Ectodermal cell (in vitro differentiated cells): ENCODE results near the gene KLHL5.
"Not testable (repeated sequence)": the region's sequence is repeated elsewhere in the genome, so short reads cannot be mapped to it uniquely, and the experiment has no call there.

Experiments
- H3K27ac ChIP-seq: 2 replicates; pipeline ENCODE4 v1.7.0; 2013; ENCODE audit warnings: mild to moderate bottlenecking, low read depth, low read length; ENCODE audit not compliant: insufficient read depth, poor library complexity, severe bottlenecking
- H3K27me3 ChIP-seq: 2 replicates; pipeline ENCODE4 v1.7.0; 2013; ENCODE audit warnings: mild to moderate bottlenecking, low read length; ENCODE audit not compliant: insufficient read depth, control insufficient read depth, poor library complexity, severe bottlenecking
- H3K36me3 ChIP-seq: one replicate; pipeline ENCODE4 v1.7.0; 2013; ENCODE audit warnings: low read length; ENCODE audit not compliant: control insufficient read depth, insufficient read depth
- H3K4me1 ChIP-seq: one replicate; pipeline ENCODE4 v1.7.0; 2013; ENCODE audit warnings: low read length; ENCODE audit not compliant: control insufficient read depth, insufficient read depth
- H3K4me3 ChIP-seq: 2 replicates; pipeline ENCODE4 v1.7.0; 2013; ENCODE audit warnings: low read depth, low read length, control low read depth; ENCODE audit not compliant: insufficient read depth
- H3K9me3 ChIP-seq: 2 replicates; pipeline ENCODE4 v1.7.0; 2013; ENCODE audit warnings: mild to moderate bottlenecking, low read length, moderate library complexity; ENCODE audit not compliant: control insufficient read depth
- WGBS, 2 experiments: methylation state at CpG; one replicate each; pipeline ENCODE4 v1.1.7; 2013; ENCODE audit warnings: missing lambda C conversion rate in 2 of 2; 5-methylcytosine and 5-hydroxymethylcytosine counted together

Gene KLHL5

DNA sequence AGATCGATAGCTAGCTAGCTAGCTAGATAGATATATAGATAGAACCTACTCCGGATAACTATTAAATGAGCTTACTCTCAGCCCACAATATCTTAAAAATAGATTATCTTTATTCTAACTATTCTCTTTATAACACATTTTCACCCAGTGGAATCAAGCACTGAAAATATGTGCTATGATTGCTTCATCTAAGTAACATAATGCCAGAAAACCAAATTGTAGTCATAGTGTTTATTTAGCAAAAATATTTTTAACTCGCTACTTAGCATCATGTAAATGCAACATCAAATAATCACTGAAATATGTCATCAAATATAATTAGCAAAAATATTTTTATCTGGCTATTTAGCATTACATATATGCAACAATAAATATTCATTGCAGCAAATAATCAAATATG is 31.3 kb upstream of the KLHL5 start:
- no peaks in the 10 kb centered on the region for H3K4me1 ChIP-seq
- H3K27ac ChIP-seq, result no peak overlapping the region
- WGBS, 2 experiments, result 100% methylated on average over 2 of the region's 3 CpGs; no CpG with 5 or more reads in 1 of the 2 experiments
- no peak overlapping the region for H3K4me3 ChIP-seq
- H3K9me3 ChIP-seq, result no peaks in the 10 kb centered on the region
- no peaks in the 10 kb centered on the region for H3K36me3 ChIP-seq
- no peaks in the 10 kb centered on the region for H3K27me3 ChIP-seq

GRCh38 chr4:39031590-39032020 is 30.4 kb upstream of the KLHL5 start:
- H3K27ac ChIP-seq, H3K4me3 ChIP-seq, H3K9me3 ChIP-seq, H3K36me3 ChIP-seq, H3K27me3 ChIP-seq, H3K4me1 ChIP-seq: not testable (repeated sequence)
- 92 to 94% methylated on average over 5 of the region's 6 CpGs for WGBS, 2 experiments

- H3K9me3 ChIP-seq, result no peaks in the 10 kb centered on the region
- 80 to 95% methylated on average over 3 to 5 of the region's 5 CpGs for WGBS, 2 experiments
- H3K36me3 ChIP-seq, result no peaks in the 10 kb centered on the region
- H3K27me3 ChIP-seq, result no peaks in the 10 kb centered on the region
- H3K4me1 ChIP-seq, result no peaks in the 10 kb centered on the region
- H3K4me3 ChIP-seq, result no peak within 1 kb of the TSS
- no peak within 1 kb of the TSS for H3K27ac ChIP-seq
Measured at GRCh38 chr4:39032218-39033085, 29.6 kb upstream of the KLHL5 start, which contains the start of gene TMEM156. Gene TMEM156 (minus strand): TSS chr4:39032409. CDS start chr4:39032313, 96 bp downstream.

GRCh38 chr4:39036172-39036571 is 25.9 kb upstream of the KLHL5 start:
- Histone ChIP-seq H3K36me3 (no peaks in the 10 kb centered on the region), H3K9me3 (no peaks in the 10 kb centered on the region), H3K27me3 (no peaks in the 10 kb centered on the region), H3K27ac (no peak overlapping the region), H3K4me1 (no peaks in the 10 kb centered on the region), H3K4me3 (no peak overlapping the region)
- WGBS, 2 experiments, result 95 to 96% methylated on average over 7 of the region's 7 CpGs

DNA sequence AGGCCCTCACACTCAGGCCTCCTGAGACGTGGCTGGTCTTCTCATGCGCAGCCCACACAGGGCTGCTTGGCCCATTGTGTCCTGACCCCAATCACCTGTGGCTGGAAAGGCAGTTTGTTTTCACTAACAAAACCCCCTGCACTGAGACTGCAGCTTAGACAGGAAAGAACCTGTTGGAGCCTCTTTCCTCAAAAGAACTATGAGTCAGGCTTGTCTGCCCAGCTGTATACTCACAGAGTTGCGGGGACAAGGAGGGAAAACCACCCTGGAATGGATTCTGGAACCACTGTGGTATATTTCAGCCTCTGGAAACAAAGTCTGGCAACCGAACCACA is 24.6 kb upstream of the KLHL5 start:
- WGBS, 2 experiments, result 77 to 81% methylated on average over 3 to 4 of the region's 4 CpGs
- Histone ChIP-seq H3K4me1 (no peaks in the 10 kb centered on the region), H3K4me3 (no peak overlapping the region), H3K36me3 (no peaks in the 10 kb centered on the region), H3K9me3 (no peaks in the 10 kb centered on the region), H3K27me3 (no peaks in the 10 kb centered on the region), H3K27ac (no peak overlapping the region)

- WGBS, 2 experiments, result 80 to 100% methylated on average over 2 to 3 of the region's 3 CpGs
- Histone ChIP-seq H3K27me3 (no peaks in the 10 kb centered on the region), H3K4me3 (no peak overlapping the region), H3K36me3 (no peaks in the 10 kb centered on the region), H3K9me3 (no peaks in the 10 kb centered on the region), H3K4me1 (no peaks in the 10 kb centered on the region), H3K27ac (no peak overlapping the region)
Measured at GRCh38 chr4:39037941-39038340, 24.1 kb upstream of the KLHL5 start.

GRCh38 chr4:39039108-39039507 is 22.9 kb upstream of the KLHL5 start:
- no peak overlapping the region for H3K27ac ChIP-seq
- H3K4me1 ChIP-seq, result peaks cover 9% of the 10 kb centered on the region
- WGBS, 2 experiments, result 94 to 97% methylated on average over 3 of the region's 3 CpGs
- no peak overlapping the region for H3K4me3 ChIP-seq
- H3K27me3 ChIP-seq, result no peaks in the 10 kb centered on the region
- no peaks in the 10 kb centered on the region for H3K36me3 ChIP-seq
- no peaks in the 10 kb centered on the region for H3K9me3 ChIP-seq

DNA sequence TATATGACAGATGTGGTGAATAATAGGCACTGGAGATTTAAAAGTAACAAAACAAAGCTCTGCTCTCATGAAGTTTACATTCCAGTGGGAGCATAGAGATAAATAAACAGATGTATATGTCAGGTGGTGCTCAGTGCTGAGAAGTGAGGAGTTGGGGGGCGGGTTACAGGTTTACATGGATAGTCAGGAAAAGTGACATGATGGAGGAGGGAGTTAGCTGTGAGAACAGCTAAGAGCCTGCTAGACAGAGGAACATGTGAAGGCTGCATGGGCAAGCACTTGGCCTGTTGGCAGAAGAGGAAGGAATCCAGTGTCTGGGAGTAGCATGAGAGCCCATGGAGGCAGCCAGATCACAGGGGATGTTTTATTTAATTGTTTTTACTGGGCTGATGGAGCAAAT is 19.7 kb upstream of the KLHL5 start:
- no peaks in the 10 kb centered on the region for H3K27me3 ChIP-seq
- WGBS, 2 experiments, result 89 to 92% methylated on average over 1 of the region's 1 CpG
- H3K4me3 ChIP-seq, result no peak overlapping the region
- H3K4me1 ChIP-seq, result peaks cover 9% of the 10 kb centered on the region
- no peaks in the 10 kb centered on the region for H3K9me3 ChIP-seq
- no peaks in the 10 kb centered on the region for H3K36me3 ChIP-seq
- H3K27ac ChIP-seq, result no peak overlapping the region

GRCh38 chr4:39043058-39043860 is 18.8 kb upstream of the KLHL5 start:
- peaks cover 9% of the 10 kb centered on the region for H3K4me1 ChIP-seq
- H3K4me3 ChIP-seq, result peak overlapping the region; percentile 66
- H3K27ac ChIP-seq, result no peak overlapping the region
- H3K9me3 ChIP-seq, result no peaks in the 10 kb centered on the region
- H3K36me3 ChIP-seq, result no peaks in the 10 kb centered on the region
- H3K27me3 ChIP-seq, result no peaks in the 10 kb centered on the region
- 87 to 93% methylated on average over 10 of the region's 10 CpGs for WGBS, 2 experiments

GRCh38 chr4:39043861-39044363 is 18.1 kb upstream of the KLHL5 start:
- no peak overlapping the region for H3K27ac ChIP-seq
- 29 to 34% methylated on average over 6 to 8 of the region's 8 CpGs for WGBS, 2 experiments
- H3K4me3 ChIP-seq, result peak overlapping the region; percentile 66
- H3K36me3 ChIP-seq, result no peaks in the 10 kb centered on the region
- H3K9me3 ChIP-seq, result no peaks in the 10 kb centered on the region
- no peaks in the 10 kb centered on the region for H3K27me3 ChIP-seq
- peaks cover 9% of the 10 kb centered on the region for H3K4me1 ChIP-seq
